Activated effector memory CD4-positive, alpha-beta T cell treated with anti-CD3 and anti-CD28 coated beads, Interleukin-2, amount 50 U/mL, for 16 hours (primary cell): Measurements from ENCODE around the gene TMPRSS11E.
"Not testable (repeated sequence)": the region's sequence is repeated elsewhere in the genome, so short reads cannot be mapped to it uniquely, and the experiment has no call there.

Source experiments
- DNase-seq: peaks from one replicate; pipeline ENCODE4 v3.0.0-alpha.2; 2020

Gene TMPRSS11E, protein sequence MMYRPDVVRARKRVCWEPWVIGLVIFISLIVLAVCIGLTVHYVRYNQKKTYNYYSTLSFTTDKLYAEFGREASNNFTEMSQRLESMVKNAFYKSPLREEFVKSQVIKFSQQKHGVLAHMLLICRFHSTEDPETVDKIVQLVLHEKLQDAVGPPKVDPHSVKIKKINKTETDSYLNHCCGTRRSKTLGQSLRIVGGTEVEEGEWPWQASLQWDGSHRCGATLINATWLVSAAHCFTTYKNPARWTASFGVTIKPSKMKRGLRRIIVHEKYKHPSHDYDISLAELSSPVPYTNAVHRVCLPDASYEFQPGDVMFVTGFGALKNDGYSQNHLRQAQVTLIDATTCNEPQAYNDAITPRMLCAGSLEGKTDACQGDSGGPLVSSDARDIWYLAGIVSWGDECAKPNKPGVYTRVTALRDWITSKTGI

DNA sequence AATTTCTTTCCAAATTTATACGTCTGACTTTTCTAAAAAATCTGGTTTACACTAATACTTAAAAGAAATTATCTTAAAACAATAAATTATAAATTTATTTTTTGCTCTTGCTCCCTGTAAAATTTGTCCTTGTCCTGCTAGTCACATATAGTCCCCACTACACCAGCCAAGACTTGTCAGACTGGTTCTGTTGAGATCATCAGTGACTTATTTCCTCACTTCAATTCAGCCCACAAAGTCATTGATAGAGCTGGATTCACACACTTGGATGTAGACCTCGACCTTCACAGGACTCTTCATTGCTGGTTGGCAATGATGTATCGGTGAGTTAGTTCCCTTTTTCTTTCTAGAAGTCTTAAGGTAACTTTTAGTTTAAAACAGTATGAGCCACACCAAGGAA is at the start of gene TMPRSS11E:
TSS of gene TMPRSS11E (plus strand) at position 263 of the 400 bp plus-strand sequence. CDS start at position 313, 50 bp downstream.
- no peak for DNase-seq

DNA sequence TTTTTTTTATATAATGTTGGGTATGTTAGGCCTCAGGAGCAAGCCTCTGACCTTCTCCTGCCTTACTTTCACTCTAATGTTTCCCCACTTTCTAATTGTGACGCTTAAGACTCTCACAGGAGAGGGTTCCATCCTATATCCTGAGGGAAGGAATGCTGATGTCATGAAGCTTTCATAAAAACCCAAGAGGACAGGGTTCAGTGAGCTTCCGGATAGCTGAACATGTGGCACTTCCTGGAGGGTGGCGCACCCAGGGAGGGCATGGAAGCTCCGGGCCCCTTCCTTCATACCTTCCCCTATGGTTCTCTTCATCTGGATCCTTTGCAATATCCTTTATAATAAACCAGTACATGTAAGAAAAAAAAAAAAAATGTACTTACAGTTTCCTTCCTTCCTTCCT is 48.0 kb upstream of the TMPRSS11E start:
- no peak for DNase-seq

DNA sequence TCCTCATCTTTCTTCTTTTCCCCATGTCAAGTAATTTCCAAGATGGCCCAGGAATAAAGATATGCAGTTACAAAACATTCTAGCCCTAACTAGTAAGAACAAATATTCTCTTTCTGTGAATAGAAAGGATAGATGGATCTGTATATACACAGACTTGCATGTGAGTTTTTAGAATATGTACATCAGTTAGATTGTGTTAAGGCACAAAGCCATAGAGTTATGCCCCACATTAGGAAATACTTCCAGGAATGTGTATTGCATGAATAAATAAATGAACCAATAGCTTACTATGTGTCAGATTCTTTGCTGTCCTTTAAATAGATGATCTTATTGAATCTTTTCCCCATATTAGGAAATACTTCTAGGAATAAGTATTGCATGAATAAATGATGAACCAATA is 46.0 kb upstream of the TMPRSS11E start:
- DNase-seq: no peak

DNA sequence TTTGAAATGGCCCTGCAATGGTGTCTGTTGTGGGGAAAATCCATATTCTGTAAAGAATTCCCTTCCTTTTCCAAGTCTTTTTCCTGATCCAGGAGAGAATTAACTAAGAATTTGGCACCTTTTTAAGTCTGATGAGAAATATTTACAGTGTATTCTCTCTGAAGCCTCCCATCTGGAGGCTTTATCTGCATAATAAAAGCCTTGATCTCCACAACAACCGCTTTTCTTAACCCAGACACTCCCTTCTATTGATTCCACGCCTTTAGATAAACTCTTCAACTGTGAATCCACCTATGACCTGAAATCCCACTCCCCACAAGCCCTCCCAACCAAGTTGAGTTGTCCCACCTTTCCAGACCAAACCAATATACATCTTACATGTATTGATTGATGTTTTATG is 43.1 kb upstream of the TMPRSS11E start:
- no peak for DNase-seq

DNA sequence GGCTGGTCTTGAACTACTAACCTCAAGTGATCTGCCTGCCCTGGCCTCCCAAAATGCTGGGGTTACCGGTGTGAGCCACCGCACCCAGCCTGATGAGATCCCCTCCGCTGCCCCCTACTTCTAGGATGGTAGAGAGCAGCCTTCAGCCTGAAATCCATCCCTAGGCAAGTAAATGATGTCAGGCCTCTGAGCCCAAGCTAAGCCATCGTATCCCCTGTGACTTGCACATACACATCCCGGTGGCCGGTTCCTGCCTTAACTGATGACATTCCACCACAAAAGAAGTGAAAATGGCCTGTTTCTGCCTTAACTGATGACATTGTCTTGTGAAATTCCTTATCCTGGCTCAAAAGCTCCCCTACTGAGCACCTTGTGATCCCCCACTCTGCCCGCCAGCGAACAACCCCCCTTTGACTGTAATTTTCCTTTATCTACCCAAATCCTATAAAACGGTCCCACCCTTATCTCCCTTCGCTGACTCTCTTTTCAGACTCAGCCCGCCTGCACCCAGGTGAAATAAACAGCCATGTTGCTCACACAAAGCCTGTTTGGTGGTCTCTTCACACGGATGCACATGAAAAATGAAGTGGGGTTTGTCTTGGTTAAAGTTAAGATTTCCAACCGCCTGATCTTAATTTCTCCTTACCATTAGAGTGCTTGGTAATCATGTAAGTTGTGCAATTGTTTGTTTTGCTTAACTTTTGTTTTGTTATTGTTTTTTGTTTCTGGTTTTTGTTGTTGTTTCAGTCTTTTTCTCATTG is 41.4 kb upstream of the TMPRSS11E start:
- DNase-seq: not testable (repeated sequence)

DNA sequence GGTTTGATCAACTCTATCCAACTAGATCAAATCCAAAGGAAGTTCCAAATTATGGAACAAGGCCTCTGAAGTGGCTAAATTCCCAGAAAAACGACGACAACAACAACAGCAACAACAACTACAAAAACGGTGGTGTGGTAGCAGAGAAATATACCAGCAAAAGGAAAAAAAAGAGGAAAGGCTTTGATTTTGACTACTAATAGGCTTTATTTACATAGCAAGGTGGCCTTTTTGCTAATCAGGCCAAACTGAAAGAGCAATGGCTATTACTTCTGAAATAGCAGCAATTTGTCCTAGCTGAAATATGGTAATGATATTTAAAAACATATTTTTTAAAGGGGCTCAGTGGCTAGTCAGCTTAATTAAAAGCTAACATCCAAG is 40.8 kb upstream of the TMPRSS11E start:
- DNase-seq: no peak

DNA sequence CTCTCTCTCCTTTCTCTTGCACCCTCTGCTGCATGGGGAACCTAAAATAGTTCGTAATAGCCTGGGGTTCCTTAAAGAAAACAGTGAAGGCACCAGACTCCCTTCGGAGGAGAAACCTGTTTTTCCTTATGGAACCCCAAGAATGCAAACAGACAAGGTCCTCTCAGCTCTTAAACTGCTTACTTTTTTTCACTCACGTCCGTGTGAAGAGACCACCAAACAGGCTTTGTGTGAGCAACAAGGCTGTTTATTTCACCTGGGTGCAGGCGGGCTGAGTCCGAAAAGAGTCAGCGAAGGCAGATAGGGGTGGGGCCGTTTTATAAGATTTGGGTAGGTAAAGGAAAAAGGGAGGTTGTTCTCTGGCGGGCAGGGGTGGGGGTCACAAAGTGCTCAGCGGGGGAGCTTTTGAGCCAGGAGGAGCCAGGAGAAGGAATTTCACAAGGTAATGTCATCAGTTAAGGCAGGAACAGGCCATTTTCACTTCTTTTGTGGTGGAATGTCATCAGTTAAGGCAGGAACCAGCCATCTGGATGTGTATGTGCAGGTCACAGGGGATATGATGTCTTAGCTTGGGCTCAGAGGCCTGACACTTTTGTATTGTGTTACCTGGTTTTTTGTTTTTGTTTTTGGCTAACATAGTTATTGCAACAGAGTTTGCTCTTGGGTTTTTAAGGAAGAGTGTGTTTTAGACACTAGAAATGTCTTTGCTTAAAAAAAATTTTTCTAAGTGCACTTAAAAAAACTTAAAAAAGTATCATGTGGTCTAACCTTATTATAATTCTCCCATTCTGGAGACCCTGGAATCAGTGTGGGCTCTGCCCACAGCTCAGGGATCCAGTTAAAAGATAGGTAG is 40.0 kb upstream of the TMPRSS11E start:
- DNase-seq: not testable (repeated sequence)

DNA sequence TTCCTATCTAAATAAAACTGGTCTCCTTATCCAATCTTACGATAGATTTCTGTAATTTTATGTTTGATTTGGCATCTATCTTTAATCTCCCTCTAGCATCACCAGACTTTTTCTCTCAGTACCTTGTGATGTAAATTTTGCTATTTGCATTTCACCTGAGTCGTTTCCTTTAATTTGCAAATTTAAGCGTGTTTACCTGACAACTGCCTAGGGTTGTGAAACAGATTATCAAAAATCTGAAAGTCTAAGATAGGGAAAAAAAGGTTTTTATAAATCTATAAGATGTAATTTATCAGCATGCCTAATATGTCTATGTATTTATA is 39.4 kb upstream of the TMPRSS11E start:
- no peak for DNase-seq

DNA sequence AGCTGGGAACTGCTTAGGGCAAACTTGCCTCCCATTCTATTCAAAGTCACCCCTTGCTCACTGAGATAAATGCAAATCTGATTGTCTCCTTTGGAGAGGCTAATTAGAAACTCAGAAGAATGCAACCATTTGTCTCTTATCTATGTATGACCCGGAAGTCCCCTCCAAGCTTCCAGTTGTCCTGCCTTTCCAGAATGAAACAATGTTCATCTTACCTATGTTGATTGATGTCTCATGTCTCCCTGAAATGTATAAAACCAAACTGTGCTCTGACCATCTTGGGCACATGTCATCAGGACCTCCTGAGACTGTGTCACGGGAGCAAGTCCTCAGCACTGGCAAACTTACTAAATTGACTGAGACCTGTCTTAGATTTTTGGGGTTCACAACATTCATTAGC is 37.1 kb upstream of the TMPRSS11E start:
- DNase-seq: no peak

DNA sequence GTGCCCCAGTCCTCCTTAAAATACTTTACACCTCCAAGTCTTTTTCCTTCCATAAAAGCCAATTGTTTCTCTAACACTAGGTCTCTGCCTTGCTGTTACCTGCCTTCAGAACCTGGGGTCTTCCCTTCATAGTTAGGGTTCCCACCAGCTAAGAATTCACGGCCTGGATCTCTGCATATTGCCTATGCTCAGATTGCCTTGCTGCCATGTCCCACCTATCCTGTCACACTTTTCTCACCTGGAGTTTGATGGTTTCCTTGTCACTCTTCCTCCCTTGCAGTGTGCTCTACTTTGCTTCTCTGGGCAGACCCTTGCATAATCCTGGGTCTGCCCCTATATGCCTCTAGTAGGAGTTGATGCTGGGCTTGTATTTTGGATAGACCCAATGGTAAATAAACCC is 36.6 kb upstream of the TMPRSS11E start:
- DNase-seq: no peak

DNA sequence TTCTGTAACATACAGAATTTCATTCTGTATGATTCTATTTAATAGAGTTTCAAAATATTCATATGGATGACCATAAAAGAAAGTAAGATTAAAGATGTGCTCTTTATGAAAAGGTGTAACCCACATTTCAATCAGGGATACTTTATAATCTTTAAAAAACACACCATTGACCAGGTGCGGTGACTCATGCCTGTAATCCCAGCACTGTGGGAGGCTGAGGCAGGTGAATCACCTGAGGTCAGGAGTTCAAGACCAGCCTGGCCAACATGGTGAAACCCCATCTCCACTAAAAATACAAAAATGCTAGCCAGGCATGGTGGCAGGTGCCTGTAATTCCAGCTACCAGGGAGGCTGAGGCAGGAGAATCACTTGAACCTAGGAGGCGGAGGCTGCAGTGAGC is 35.2 kb upstream of the TMPRSS11E start:
- DNase-seq: not testable (repeated sequence)

DNA sequence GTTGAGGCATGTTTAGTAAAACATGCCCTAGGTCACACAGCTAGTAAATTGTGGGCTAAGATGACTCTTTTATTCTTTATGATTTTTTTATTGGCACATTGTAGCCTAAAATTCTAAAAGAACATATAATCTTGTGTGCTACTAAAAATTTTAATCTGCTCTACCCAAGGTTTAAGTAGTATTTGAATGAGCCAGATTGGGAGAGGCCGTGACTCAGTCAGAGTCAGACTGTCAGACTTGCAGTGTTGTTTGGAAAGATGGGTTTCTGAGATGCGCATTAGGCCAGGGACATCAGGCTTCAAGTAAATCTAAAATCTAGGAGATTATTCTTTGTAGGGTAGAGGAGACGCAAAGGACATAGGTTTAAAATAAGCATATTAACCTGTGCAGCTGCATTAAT is 30.7 kb upstream of the TMPRSS11E start:
- no peak for DNase-seq

DNA sequence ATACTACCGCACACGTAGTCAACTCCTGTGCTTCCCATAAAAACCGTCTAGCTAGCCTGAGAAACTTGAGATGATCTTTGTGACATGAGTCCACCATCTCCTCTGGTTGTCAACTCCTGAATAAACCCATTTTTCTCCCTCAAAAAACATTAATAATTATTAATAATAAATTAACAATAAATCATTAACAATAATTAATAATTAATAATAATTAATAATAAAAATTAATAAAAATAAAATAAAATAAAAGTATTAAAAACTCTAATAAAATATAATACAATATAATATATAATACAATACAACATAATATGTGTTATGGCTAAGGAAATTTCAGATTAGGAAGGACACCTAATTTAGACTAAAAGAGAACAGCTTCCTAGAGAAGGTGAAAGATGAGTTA is 20.7 kb upstream of the TMPRSS11E start:
- DNase-seq: no peak

DNA sequence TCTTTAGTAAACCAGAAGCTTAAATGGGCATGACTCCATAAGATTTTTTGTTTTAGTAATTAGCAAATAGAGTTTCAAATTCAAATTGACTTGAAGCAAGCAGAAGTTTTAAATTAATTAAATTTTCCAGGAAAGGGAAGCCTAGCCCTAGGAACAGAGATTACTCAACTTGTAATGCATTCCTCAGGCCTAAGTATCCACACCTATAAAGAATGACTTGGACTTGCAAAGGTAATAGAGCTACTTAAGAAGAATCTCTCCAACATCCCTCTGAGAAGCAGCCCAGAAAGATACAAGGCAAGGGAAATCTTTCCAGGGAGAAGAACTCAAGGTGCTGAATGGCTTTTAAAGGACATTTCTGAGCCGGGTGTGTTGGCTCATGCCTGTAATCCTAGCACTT is 16.9 kb upstream of the TMPRSS11E start:
- DNase-seq: no peak

DNA sequence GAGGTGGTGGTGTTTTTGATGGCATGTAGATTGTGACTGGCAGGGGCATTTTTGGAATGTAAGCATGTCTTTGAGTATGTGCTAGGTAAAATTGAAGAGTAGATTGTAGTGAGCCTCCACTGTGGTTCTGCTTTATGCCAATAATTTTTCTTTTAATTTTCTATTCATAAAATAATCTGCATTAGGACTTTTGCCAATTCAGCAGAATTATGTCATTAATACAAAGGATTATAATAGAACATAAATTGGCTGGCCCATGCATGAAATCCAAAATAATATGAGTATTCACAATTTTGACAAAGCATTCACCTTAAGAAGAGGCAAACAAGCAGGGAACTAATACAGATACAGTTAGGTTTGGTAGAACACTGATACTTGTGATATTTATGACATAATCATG is 14.9 kb upstream of the TMPRSS11E start:
- DNase-seq: no peak

DNA sequence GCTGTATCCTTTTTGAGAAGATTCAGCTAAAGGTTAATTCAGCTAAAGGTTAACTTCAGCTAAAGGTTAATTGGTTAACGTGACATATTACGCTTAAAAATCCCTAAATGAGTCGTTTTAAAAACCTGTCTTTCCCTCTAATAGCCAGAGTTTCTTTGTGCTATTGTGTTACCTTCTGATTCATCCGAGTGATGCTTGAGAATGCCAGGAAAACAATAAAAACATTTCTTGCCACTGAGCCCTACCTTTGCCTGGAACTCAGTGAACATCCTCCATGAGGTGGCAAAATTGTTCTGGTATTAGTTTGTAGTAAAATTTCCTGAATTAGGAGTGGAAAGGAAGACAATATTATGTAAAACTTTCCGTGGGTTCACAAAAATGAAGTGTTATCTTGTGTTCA is 13.7 kb upstream of the TMPRSS11E start:
- DNase-seq: no peak

DNA sequence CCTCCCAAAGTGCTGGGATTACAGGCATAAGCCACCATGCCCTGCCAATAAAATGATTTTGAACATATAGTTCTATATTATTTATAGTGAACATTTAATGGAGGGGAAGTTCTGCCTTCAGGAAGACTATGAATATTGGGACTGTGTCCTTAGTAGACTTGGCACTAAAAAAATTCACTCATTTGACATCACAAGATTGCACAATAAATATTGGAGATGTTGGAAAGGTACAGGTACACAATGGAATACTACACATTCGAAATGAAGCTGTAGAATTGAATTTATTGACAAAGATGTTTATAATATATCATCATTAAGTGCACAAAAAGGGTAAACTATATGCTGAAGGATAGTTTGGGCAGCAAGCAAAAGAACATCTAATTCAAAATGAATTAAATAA is 13.0 kb upstream of the TMPRSS11E start:
- DNase-seq: no peak

DNA sequence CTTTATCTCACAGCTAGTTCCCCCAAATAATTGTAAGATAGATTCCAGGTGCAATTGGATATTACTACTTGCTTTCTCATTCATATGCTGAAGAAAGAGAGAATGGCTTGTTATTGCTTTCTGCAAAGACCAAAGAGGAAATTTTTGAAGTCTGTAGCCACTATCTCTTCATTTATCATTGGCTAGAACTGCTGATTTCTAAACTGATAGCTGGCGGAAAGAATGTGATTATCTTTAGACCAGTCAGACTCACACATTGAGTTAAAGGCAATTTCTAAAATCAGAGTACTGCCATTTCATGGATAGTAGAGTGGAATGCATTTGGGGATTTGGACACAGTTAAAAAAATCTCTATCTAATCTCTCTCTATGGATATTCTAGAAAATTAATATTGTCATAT is 12.4 kb upstream of the TMPRSS11E start:
- no peak for DNase-seq

DNA sequence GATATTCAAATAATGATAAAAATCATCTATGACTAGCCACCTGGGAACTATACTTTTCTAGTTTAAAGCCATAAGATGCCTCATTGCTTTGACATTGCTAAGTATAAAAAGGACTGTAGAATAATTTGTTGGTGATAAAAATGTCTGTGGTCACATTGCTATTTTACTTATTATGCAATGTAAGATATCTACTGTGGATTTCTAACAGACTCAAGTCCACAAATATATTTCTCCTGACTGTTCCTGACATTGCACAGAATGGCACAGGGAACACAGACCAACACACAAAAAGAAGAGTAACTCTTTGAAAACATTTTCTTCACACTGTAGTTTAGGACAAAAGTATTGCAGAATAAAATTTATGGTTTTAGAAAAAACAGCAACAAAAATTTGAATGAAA is 2.2 kb upstream of the TMPRSS11E start:
- DNase-seq: no peak

DNA sequence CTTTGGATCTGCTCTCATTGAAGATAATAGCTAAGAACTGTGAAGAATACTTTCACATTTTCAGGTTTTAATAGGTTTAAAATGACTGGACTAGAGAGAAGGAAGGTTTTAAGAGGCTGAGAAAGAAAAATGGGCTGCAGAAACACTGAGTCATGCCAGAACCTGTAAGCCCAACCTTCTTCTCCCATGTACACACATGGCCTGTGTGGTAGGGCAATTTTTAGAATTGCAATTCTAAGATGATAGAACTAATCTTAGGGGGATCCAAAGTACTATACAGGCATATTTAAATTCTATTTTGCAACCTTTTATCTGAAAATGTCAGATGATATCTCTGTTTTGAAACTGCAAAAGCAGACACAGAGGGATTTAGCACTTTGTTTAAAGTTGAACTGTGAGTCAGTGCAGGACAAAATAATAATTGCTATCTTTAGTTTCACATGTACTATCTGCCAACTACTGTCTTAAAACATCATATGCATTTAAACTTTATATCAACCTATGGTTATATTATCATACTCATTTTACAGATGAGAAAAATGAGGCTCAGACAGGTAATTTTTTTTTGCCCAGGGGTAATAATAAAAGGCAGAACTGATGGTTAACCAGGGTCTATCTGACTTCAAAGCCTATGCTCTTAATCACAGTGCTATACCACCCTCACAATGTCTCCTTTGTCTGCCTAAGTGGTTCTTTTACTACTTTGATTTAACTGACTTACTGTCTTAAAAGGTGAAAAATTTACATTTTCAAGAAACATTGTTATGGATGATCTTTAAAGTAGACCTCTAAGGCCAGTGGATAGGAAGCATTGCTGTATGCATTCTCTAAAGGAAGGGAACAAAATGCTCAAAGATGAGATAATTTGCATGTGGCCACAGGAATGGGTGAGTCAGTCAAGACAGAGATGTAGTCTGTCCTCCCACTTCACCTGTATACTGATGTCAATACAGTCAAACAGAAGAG is 4.3 kb downstream of the TMPRSS11E start:
- DNase-seq: no peak

DNA sequence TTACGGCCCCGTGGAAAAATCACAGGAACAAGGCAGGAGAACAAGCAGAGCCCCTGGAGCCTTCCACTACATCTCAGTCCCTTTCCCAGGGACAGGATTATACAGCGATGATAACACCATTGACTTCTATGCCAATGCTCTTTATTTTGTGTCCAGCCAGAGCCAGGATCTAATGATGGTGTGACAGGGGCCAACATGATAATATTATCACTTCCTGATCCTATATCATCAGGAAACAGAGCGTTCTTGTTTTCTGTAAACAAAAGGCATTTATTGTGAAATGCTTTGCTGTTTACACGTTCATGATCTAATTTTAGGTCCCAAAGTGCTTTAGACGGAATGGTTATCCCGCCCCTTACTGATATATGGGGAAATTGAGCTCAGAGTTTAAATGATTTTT is 12.8 kb downstream of the TMPRSS11E start:
- DNase-seq: no peak

DNA sequence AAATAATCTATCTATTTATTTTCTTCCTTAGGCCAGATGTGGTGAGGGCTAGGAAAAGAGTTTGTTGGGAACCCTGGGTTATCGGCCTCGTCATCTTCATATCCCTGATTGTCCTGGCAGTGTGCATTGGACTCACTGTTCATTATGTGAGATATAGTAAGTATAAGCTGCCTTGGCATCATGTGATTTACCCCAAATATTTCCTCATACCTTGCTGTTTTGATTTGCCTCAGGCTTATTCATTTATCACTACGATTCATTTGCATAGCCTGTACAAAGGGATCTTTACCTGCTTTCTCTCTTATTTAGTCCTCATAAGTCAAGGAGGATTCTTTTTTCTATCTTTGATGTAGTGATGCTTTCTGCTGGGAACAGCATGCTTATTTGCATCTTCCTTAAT is 14.5 kb downstream of the TMPRSS11E start:
- DNase-seq: no peak
